ENCODE data around the gene DEXI. TPM values are rescaled to one million over a fixed set of nuclear protein-coding genes. Genes with fewer than 3 reads are reported as not detected.
A peak's percentile ranks its signal among the peaks of the same experiment; 100 is the strongest.

The DEXI gene
- total RNA-seq, 2 donors from 2014 or later: 20.7 to 36.3 TPM

- Mint-ChIP-seq H3K27ac (no peak overlapping the region), H3K4me3 (no peak overlapping the region), H3K4me1 (ENCODE audit: low read depth in 2 of 2) (peaks cover 0 to 2% of the 10 kb centered on the region in 2 donors), H3K9me3 (no peaks in the 10 kb centered on the region), H3K36me3 (peaks cover 6% of the 10 kb centered on the region), H3K27me3 (no peaks in the 10 kb centered on the region)
- peak in 1 of 2 donors; percentile 4 for ATAC-seq
- no peak for DNase-seq (ENCODE audit: low spot score)
Observed at GRCh38 chr16:10923650-10924214, 18.5 kb downstream of the DEXI start.

GRCh38 chr16:10923146-10923649, 19.1 kb downstream of the DEXI start:
- ATAC-seq: no peak
- H3K27ac Mint-ChIP-seq: no peak overlapping the region

GRCh38 chr16:10922328-10923145, 19.7 kb downstream of the DEXI start:
- H3K4me3 Mint-ChIP-seq: no peak overlapping the region
- H3K36me3 Mint-ChIP-seq: no peaks in the 10 kb centered on the region
- no peaks in the 10 kb centered on the region for H3K27me3 Mint-ChIP-seq
- peaks cover 0 to 4% of the 10 kb centered on the region in 2 donors for H3K4me1 Mint-ChIP-seq (ENCODE audit: low read depth in 2 of 2)
- no peak for ATAC-seq
- no peak overlapping the region for H3K27ac Mint-ChIP-seq
- no peak for DNase-seq (ENCODE audit: low spot score)
- H3K9me3 Mint-ChIP-seq: no peaks in the 10 kb centered on the region

More at GRCh38 chr16:10923146-10923649, 19.1 kb downstream of the DEXI start:
- Mint-ChIP-seq H3K27me3 (no peaks in the 10 kb centered on the region), H3K9me3 (no peaks in the 10 kb centered on the region), H3K4me1 (ENCODE audit: low read depth in 2 of 2) (peaks cover 0 to 4% of the 10 kb centered on the region in 2 donors), H3K36me3 (peaks cover 6% of the 10 kb centered on the region), H3K4me3 (no peak overlapping the region)
- no peak for DNase-seq (ENCODE audit: low spot score)

GRCh38 chr16:10921536-10922327, 20.5 kb downstream of the DEXI start:
- DNase-seq (ENCODE audit: low spot score) (no peak), ATAC-seq (no peak)

GRCh38 chr16:10920726-10921427, 21.4 kb downstream of the DEXI start:
- H3K27ac Mint-ChIP-seq: no peak overlapping the region
- H3K4me1 Mint-ChIP-seq (ENCODE audit: low read depth in 2 of 2): peaks cover 7 to 8% of the 10 kb centered on the region in 2 donors
- H3K4me3 Mint-ChIP-seq: no peak overlapping the region

More at GRCh38 chr16:10921536-10922327, 20.5 kb downstream of the DEXI start:
- no peak overlapping the region for H3K27ac Mint-ChIP-seq
- no peaks in the 10 kb centered on the region for H3K36me3 Mint-ChIP-seq
- H3K4me3 Mint-ChIP-seq: no peak overlapping the region
- no peaks in the 10 kb centered on the region for H3K27me3 Mint-ChIP-seq
- H3K4me1 Mint-ChIP-seq (ENCODE audit: low read depth in 2 of 2): peaks cover 1 to 4% of the 10 kb centered on the region in 2 donors
- no peaks in the 10 kb centered on the region for H3K9me3 Mint-ChIP-seq

GRCh38 chr16:10919003-10919351, 23.3 kb downstream of the DEXI start:
- H3K9me3 Mint-ChIP-seq: no peaks in the 10 kb centered on the region
- DNase-seq (ENCODE audit: low spot score) (no peak), ATAC-seq (no peak)
- H3K4me3 Mint-ChIP-seq: no peak overlapping the region
- no peaks in the 10 kb centered on the region for H3K27me3 Mint-ChIP-seq
- H3K4me1 Mint-ChIP-seq (ENCODE audit: low read depth in 2 of 2): peaks cover 12 to 14% of the 10 kb centered on the region in 2 donors
- H3K36me3 Mint-ChIP-seq: no peaks in the 10 kb centered on the region
- no peak overlapping the region for H3K27ac Mint-ChIP-seq

More at GRCh38 chr16:10920726-10921427, 21.4 kb downstream of the DEXI start:
- DNase-seq (ENCODE audit: low spot score) (no peak), ATAC-seq (no peak)
- H3K36me3 Mint-ChIP-seq: no peaks in the 10 kb centered on the region
- no peaks in the 10 kb centered on the region for H3K27me3 Mint-ChIP-seq
- no peaks in the 10 kb centered on the region for H3K9me3 Mint-ChIP-seq

- H3K9me3 Mint-ChIP-seq: no peaks in the 10 kb centered on the region
- H3K4me1 Mint-ChIP-seq (ENCODE audit: low read depth in 2 of 2): peaks cover 12 to 14% of the 10 kb centered on the region in 2 donors
- no peak overlapping the region for H3K4me3 Mint-ChIP-seq
- DNase-seq (ENCODE audit: low spot score) (peak; percentile 88), ATAC-seq (peak; percentile 77 to 82)
- H3K27ac Mint-ChIP-seq: no peak overlapping the region
- H3K27me3 Mint-ChIP-seq: no peaks in the 10 kb centered on the region
- H3K36me3 Mint-ChIP-seq: no peaks in the 10 kb centered on the region
Observed at GRCh38 chr16:10918294-10919002, 23.8 kb downstream of the DEXI start.

GRCh38 chr16:10916534-10916933, 25.7 kb downstream of the DEXI start:
- no peaks in the 10 kb centered on the region for H3K27me3 Mint-ChIP-seq
- DNase-seq (ENCODE audit: low spot score) (no peak), ATAC-seq (no peak)
- H3K4me1 Mint-ChIP-seq (ENCODE audit: low read depth in 2 of 2): peaks cover 12 to 14% of the 10 kb centered on the region in 2 donors
- no peak overlapping the region for H3K4me3 Mint-ChIP-seq
- no peaks in the 10 kb centered on the region for H3K36me3 Mint-ChIP-seq
- H3K9me3 Mint-ChIP-seq: no peaks in the 10 kb centered on the region
- H3K27ac Mint-ChIP-seq: no peak overlapping the region

- H3K4me3 Mint-ChIP-seq: no peak overlapping the region
- peaks cover 7% of the 10 kb centered on the region in 2 donors for H3K4me1 Mint-ChIP-seq (ENCODE audit: low read depth in 2 of 2)
- DNase-seq (ENCODE audit: low spot score) (no peak), ATAC-seq (no peak)
- H3K27ac Mint-ChIP-seq: peak overlapping the region in 1 of 2 donors; percentile 2
- H3K9me3 Mint-ChIP-seq: no peaks in the 10 kb centered on the region
- H3K27me3 Mint-ChIP-seq: no peaks in the 10 kb centered on the region
- no peaks in the 10 kb centered on the region for H3K36me3 Mint-ChIP-seq
Observed at GRCh38 chr16:10911267-10911666, 31.0 kb downstream of the DEXI start.

GRCh38 chr16:10907757-10908045, 34.6 kb downstream of the DEXI start:
- DNase-seq (ENCODE audit: low spot score) (no peak), ATAC-seq (no peak)
- Mint-ChIP-seq H3K4me3 (no peak overlapping the region), H3K36me3 (peaks cover 17% of the 10 kb centered on the region), H3K4me1 (ENCODE audit: low read depth in 2 of 2) (no peaks in the 10 kb centered on the region), H3K27me3 (no peaks in the 10 kb centered on the region), H3K27ac (no peak overlapping the region), H3K9me3 (no peaks in the 10 kb centered on the region)

GRCh38 chr16:10906914-10907756, 35.1 kb downstream of the DEXI start:
- no peaks in the 10 kb centered on the region for H3K4me1 Mint-ChIP-seq (ENCODE audit: low read depth in 2 of 2)
- no peak for DNase-seq (ENCODE audit: low spot score)
- peak in 1 of 2 donors; percentile 18 for ATAC-seq
- H3K9me3 Mint-ChIP-seq: no peaks in the 10 kb centered on the region
- H3K36me3 Mint-ChIP-seq: peaks cover 17% of the 10 kb centered on the region
- no peak overlapping the region for H3K27ac Mint-ChIP-seq
- H3K27me3 Mint-ChIP-seq: no peaks in the 10 kb centered on the region
- H3K4me3 Mint-ChIP-seq: no peak overlapping the region

- no peak for DNase-seq (ENCODE audit: low spot score)
- Mint-ChIP-seq H3K4me3 (no peak overlapping the region), H3K9me3 (no peaks in the 10 kb centered on the region), H3K27me3 (no peaks in the 10 kb centered on the region), H3K36me3 (peaks cover 17% of the 10 kb centered on the region), H3K4me1 (ENCODE audit: low read depth in 2 of 2) (no peaks in the 10 kb centered on the region), H3K27ac (no peak overlapping the region)
- peak in 1 of 2 donors; percentile 30 for ATAC-seq
Observed at GRCh38 chr16:10906482-10906881, 35.8 kb downstream of the DEXI start.
